Epithelial cell of proximal tubule (primary cell): ENCODE data around the gene ACAP3. TPM values are rescaled to one million over a fixed set of nuclear protein-coding genes. Genes with fewer than 3 reads are reported as not detected.

ENCODE experiments used
- DNase-seq: peaks from one replicate; pipeline ENCODE4 v3.0.0-alpha.2; 2011; ENCODE audit warnings: low read depth
- H3K4me3 ChIP-seq: 2 replicates; pipeline ENCODE4 v1.5.1; 2011; ENCODE audit warnings: low read depth, mild to moderate bottlenecking, low read length
- CTCF ChIP-seq: conservative IDR thresholded peaks from 2 replicates; pipeline ENCODE4 v1.5.1; 2012; ENCODE audit warnings: low read depth, mild to moderate bottlenecking, low read length
- total RNA-seq: library from RNA; depleted of rRNA; stranded (reverse); fragments of >200 nt; gene quantifications from 2 replicates; pipeline ENCODE4 v1.2.3, GENCODE V29; 2015

ACAP3 gene
- total RNA-seq, 1 donor from 2014 or later: 29.1 TPM

- no peak for TF ChIP-seq CTCF
- no peak for DNase-seq
These were observed 8.7 kb downstream of the ACAP3 start for GRCh38 chr1:1298861-1299685.

GRCh38 chr1:1297802-1298424 is 9.8 kb downstream of the ACAP3 start:
- no peak for DNase-seq
- no peak overlapping the region for H3K4me3 ChIP-seq
- no peak for TF ChIP-seq CTCF

More at GRCh38 chr1:1298861-1299685, 8.7 kb downstream of the ACAP3 start:
- H3K4me3 ChIP-seq: no peak overlapping the region

GRCh38 chr1:1296070-1297061 is 11.4 kb downstream of the ACAP3 start:
- DNase-seq: no peak
- H3K4me3 ChIP-seq: no peak overlapping the region
- TF ChIP-seq CTCF: no peak

- no peak for DNase-seq
- no peak overlapping the region for H3K4me3 ChIP-seq
- no peak for TF ChIP-seq CTCF
These were observed 12.4 kb downstream of the ACAP3 start for GRCh38 chr1:1295154-1295923.

- no peak overlapping the region for H3K4me3 ChIP-seq
- no peak for TF ChIP-seq CTCF
- DNase-seq: no peak
These were observed 13.4 kb downstream of the ACAP3 start for GRCh38 chr1:1294250-1294890.
